ENCODE data around the gene ITPK1. TPM values are rescaled to one million over a fixed set of nuclear protein-coding genes. Genes with fewer than 3 reads are reported as not detected.

ITPK1 gene
- total and polyA plus RNA-seq, 2 experiments from 2014 or later = 18.7 to 35.0 TPM

GRCh38 chr14:93040443-93040842 lies 75.3 kb downstream of the ITPK1 start:
- TF ChIP-seq EZH2 (IDR thresholded peaks at IDR 0.05; ENCODE audit: insufficient read depth, poor library complexity, severe bottlenecking) = no peak
- no peak for TF ChIP-seq EZH2phosphoT487 (IDR thresholded peaks at IDR 0.05; ENCODE audit: insufficient read depth, low read depth)
- no peak for DNase-seq
- Histone ChIP-seq H3K27me3 (replicated peaks; ENCODE audit: insufficient read depth) (no peaks in the 10 kb centered on the region), H3K36me3 (ENCODE audit: low read depth) (no peaks in the 10 kb centered on the region), H2AFZ (no peak overlapping the region), H3K27ac (no peak overlapping the region), H3K4me1 (ENCODE audit: insufficient read depth) (peaks cover 56% of the 10 kb centered on the region), H3K9me2 (ENCODE audit: insufficient read depth) (no peaks in the 10 kb centered on the region), H3K9me3 (ENCODE audit: low read depth) (no peaks in the 10 kb centered on the region), H4K20me1 (ENCODE audit: insufficient read depth) (no peaks in the 10 kb centered on the region), H3K4me2 (ENCODE audit: unreplicated experiment) (no peak overlapping the region), H3K9ac (no peak overlapping the region), H3F3A (ENCODE audit: insufficient read depth) (peaks cover 20% of the 10 kb centered on the region), H3K79me2 (ENCODE audit: insufficient read depth) (no peaks in the 10 kb centered on the region), H3K4me3 (no peak overlapping the region)
- 90 to 95% methylated on average over 5 of the region's 5 CpGs for whole genome bisulfite sequencing, 2 experiments (ENCODE audit: low coverage in 1 of 2, low lambda C conversion rate in 2 of 2, missing lambda C conversion rate in 2 of 2)
- in situ Hi-C loops (cut with MboI) = no loop called here

DNA sequence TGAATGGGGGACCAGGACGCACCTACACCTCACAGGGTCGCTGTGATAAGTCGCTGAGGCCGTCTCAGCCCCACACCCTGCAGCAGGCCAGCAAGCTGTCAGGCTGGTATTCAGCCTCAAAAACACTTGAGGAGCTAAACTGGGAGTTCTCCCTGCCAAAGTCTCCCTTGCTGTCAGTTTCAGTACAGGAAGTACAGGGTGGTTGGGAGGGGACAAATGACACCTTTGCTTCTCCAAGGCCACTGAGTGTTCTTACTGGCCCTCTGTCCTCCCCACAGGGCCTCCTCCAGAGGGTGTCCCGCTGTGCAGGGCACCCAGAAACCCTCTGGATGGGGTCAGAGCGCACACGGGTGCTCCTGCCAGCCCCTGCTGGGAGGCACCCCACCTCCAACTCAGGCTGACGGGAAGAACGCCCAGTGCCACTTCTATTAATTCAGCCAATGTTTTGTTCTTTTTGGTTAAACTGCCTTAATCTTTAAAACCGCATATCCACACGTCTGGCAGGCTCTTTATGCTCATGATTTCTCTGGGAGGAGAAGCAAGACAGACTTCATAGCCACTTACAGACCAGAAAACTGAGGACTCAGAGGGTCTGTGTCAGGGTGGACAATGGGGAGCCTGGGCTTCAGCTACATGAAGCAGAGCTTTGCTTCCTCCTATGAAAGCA lies 75.9 kb downstream of the ITPK1 start:
- in situ Hi-C loops (cut with MboI) = no loop called here
- 83 to 86% methylated on average over 11 of the region's 11 CpGs for WGBS, 2 experiments (ENCODE audit: low coverage in 1 of 2, low lambda C conversion rate in 2 of 2, missing lambda C conversion rate in 2 of 2)
- peaks cover 56% of the 10 kb centered on the region for H3K4me1 ChIP-seq (ENCODE audit: insufficient read depth)

DNA sequence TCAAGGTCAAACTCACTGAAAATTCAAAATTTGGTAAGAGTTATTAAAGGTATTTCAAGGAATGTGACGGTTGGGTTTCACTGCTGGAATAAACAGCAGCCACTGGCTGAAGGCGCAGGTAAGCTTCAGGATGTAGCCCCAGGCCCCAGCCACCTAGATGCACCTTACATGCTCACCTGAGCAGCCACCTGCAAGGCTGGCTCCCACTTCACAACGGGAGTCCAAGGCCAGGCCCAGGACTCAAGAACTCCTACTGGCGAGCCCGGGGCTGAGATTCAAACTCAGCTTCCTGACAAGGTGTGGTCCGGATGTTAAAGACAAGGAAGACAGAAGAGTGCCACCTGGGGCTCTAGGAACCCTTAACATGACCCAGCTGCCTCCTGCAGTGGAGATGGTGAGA lies 78.4 kb downstream of the ITPK1 start:
- Histone ChIP-seq H3K79me2 (ENCODE audit: insufficient read depth) (no peaks in the 10 kb centered on the region), H3K4me2 (ENCODE audit: unreplicated experiment) (no peak overlapping the region), H3K9ac (no peak overlapping the region), H3K9me2 (ENCODE audit: insufficient read depth) (no peaks in the 10 kb centered on the region), H3K27me3 (replicated peaks; ENCODE audit: insufficient read depth) (no peaks in the 10 kb centered on the region), H3K27ac (no peak overlapping the region), H3K4me1 (ENCODE audit: insufficient read depth) (peaks cover 38% of the 10 kb centered on the region), H2AFZ (no peak overlapping the region), H3K9me3 (ENCODE audit: low read depth) (no peaks in the 10 kb centered on the region), H3F3A (ENCODE audit: insufficient read depth) (peaks cover 11% of the 10 kb centered on the region), H4K20me1 (ENCODE audit: insufficient read depth) (no peaks in the 10 kb centered on the region), H3K36me3 (ENCODE audit: low read depth) (no peaks in the 10 kb centered on the region), H3K4me3 (no peak overlapping the region)
- TF ChIP-seq EZH2phosphoT487 (IDR thresholded peaks at IDR 0.05; ENCODE audit: insufficient read depth, low read depth) = no peak
- TF ChIP-seq EZH2 (IDR thresholded peaks at IDR 0.05; ENCODE audit: insufficient read depth, poor library complexity, severe bottlenecking) = no peak
- in situ Hi-C loops (cut with MboI) = no loop called here
- DNase-seq = no peak
- WGBS, 2 experiments (ENCODE audit: low coverage in 1 of 2, low lambda C conversion rate in 2 of 2, missing lambda C conversion rate in 2 of 2) = 90 to 94% methylated on average over 6 of the region's 6 CpGs

More for the DNA sequence above, 75.9 kb downstream of the ITPK1 start:
- peaks cover 20% of the 10 kb centered on the region for H3F3A ChIP-seq (ENCODE audit: insufficient read depth)
- no peak overlapping the region for H2AFZ ChIP-seq
- H3K36me3 ChIP-seq (ENCODE audit: low read depth) = no peaks in the 10 kb centered on the region
- no peak for DNase-seq
- no peak overlapping the region for H3K27ac ChIP-seq
- H3K27me3 ChIP-seq (replicated peaks; ENCODE audit: insufficient read depth) = no peaks in the 10 kb centered on the region
- H3K4me2 ChIP-seq (ENCODE audit: unreplicated experiment) = no peak overlapping the region
- TF ChIP-seq EZH2 (IDR thresholded peaks at IDR 0.05; ENCODE audit: insufficient read depth, poor library complexity, severe bottlenecking) = no peak
- no peak for TF ChIP-seq EZH2phosphoT487 (IDR thresholded peaks at IDR 0.05; ENCODE audit: insufficient read depth, low read depth)
- H4K20me1 ChIP-seq (ENCODE audit: insufficient read depth) = no peaks in the 10 kb centered on the region
- H3K9me2 ChIP-seq (ENCODE audit: insufficient read depth) = no peaks in the 10 kb centered on the region
- H3K9ac ChIP-seq = no peak overlapping the region
- H3K79me2 ChIP-seq (ENCODE audit: insufficient read depth) = no peaks in the 10 kb centered on the region
- H3K4me3 ChIP-seq = no peak overlapping the region
- no peaks in the 10 kb centered on the region for H3K9me3 ChIP-seq (ENCODE audit: low read depth)

- Histone ChIP-seq H3K79me2 (ENCODE audit: insufficient read depth) (no peaks in the 10 kb centered on the region), H3F3A (ENCODE audit: insufficient read depth) (peaks cover 6% of the 10 kb centered on the region; the same call in 1 of the 2 replicates), H3K27me3 (replicated peaks; ENCODE audit: insufficient read depth) (no peaks in the 10 kb centered on the region), H3K9ac (no peak overlapping the region), H3K9me3 (ENCODE audit: low read depth) (no peaks in the 10 kb centered on the region), H3K27ac (no peak overlapping the region), H3K4me2 (ENCODE audit: unreplicated experiment) (no peak overlapping the region), H3K36me3 (ENCODE audit: low read depth) (no peaks in the 10 kb centered on the region), H3K4me3 (no peak overlapping the region), H3K4me1 (ENCODE audit: insufficient read depth) (peaks cover 37% of the 10 kb centered on the region), H2AFZ (no peak overlapping the region), H3K9me2 (ENCODE audit: insufficient read depth) (no peaks in the 10 kb centered on the region), H4K20me1 (ENCODE audit: insufficient read depth) (no peaks in the 10 kb centered on the region)
- no peak for DNase-seq
- in situ Hi-C loops (cut with MboI) = no loop called here
- no peak for TF ChIP-seq EZH2phosphoT487 (IDR thresholded peaks at IDR 0.05; ENCODE audit: insufficient read depth, low read depth)
- TF ChIP-seq EZH2 (IDR thresholded peaks at IDR 0.05; ENCODE audit: insufficient read depth, poor library complexity, severe bottlenecking) = no peak
- 72 to 76% methylated on average over 8 to 12 of the region's 12 CpGs for WGBS, 2 experiments (ENCODE audit: low coverage in 1 of 2, low lambda C conversion rate in 2 of 2, missing lambda C conversion rate in 2 of 2)
Measured at GRCh38 chr14:93036652-93037345, 78.9 kb downstream of the ITPK1 start.

Measured in GM23248 (cell line).